Stimulated activated naive CD8-positive, alpha-beta T cell treated with anti-CD3 and anti-CD28 coated beads, Interleukin-15, Interleukin-2, amounts not matched to agents 100 ng/mL and 50 ng/mL, for 24 hours (primary cell): Measurements from ENCODE around the gene ZIC4.

Experiments
- H3K27ac Mint-ChIP-seq: one replicate; pipeline ENCODE4 v1.8.0; 2021; ENCODE audit warnings: mild to moderate bottlenecking, mixed read lengths
- H3K27me3 Mint-ChIP-seq: one replicate; pipeline ENCODE4 v1.8.0; 2021; ENCODE audit warnings: mixed read lengths
- H3K36me3 Mint-ChIP-seq: one replicate; pipeline ENCODE4 v1.8.0; 2021; ENCODE audit warnings: low read depth, mixed read lengths
- H3K4me1 Mint-ChIP-seq: one replicate; pipeline ENCODE4 v1.8.0; 2021; ENCODE audit warnings: low read depth, mixed read lengths
- H3K4me3 Mint-ChIP-seq: one replicate; pipeline ENCODE4 v1.8.0; 2021; ENCODE audit warnings: mild to moderate bottlenecking, mixed read lengths
- H3K9me3 Mint-ChIP-seq: one replicate; pipeline ENCODE4 v1.8.0; 2021; ENCODE audit warnings: mixed read lengths

ZIC4 gene

DNA sequence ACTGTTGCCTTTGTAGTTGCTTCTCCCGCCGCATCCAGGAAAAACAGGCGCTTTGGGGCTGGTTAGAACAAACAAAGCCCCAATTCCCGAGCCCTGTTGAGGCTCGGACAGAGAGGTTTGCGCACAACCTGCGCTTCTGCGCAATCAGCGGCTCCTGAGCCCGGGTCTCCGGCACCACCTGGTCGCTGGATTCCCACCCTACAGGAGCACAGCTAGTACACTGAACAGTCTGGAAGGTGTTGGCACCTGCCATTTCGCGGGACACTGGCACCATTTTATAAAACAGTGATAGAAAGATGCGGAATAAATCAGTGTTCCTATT, 13.8 kb downstream of the ZIC4 start:
- Mint-ChIP-seq H3K27ac (no peak overlapping the region), H3K4me1 (peaks cover 4% of the 10 kb centered on the region), H3K27me3 (peaks cover 85% of the 10 kb centered on the region), H3K36me3 (peaks cover 11% of the 10 kb centered on the region), H3K9me3 (no peaks in the 10 kb centered on the region), H3K4me3 (no peak overlapping the region)

GRCh38 chr3:147391781-147392624, 14.3 kb downstream of the ZIC4 start:
- Mint-ChIP-seq H3K9me3 (no peaks in the 10 kb centered on the region), H3K4me3 (no peak overlapping the region), H3K4me1 (peaks cover 4% of the 10 kb centered on the region), H3K27ac (no peak overlapping the region), H3K27me3 (peaks cover 85% of the 10 kb centered on the region), H3K36me3 (peaks cover 11% of the 10 kb centered on the region)

DNA sequence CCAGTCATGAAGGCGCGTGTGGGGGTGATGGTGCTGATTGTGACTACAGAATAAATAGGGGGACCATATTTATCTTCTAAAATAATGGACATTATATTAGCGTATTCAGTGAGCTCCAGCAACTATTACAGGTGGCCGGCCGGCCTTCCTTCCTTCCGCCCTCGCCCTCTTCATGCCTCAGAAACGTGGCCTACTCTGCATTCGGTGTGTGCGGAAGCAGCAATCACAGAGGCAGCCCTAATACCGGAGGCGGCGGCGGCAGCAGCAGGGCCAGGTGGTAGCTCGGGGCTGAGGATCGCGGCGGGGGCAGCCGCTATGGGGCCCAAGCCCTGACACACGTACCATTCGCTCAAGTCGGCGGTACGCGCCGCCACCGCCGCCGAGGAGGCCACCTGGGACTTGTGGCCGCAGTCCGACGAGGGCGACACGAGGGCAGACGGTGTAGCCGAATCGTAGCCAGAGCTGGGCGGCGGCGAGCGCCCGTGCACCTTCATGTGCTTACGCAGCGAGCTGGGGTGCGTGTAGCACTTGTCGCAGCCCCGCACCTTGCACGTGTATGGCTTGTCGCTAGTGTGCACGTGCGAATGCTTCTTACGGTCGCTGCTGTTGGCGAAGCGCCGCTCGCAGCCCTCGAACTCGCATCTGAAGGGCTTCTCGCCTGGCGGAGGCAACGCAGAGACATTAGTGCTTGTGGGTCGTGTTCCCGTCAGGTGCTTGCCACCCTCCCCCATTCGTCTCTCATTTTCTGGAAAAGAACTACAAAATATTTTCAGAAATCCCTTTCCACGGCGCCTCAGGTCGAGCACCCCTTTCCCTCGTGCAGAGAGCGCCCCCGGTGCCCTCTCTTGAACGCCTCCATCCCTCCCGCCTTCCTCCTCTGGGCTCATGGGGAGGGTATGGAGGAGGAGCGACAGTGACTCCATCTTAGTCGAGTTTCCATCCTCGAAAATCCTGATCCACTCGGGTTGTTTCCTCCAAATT, 15.5 kb downstream of the ZIC4 start:
- Mint-ChIP-seq H3K9me3 (no peaks in the 10 kb centered on the region), H3K4me1 (peaks cover 4% of the 10 kb centered on the region), H3K4me3 (no peak overlapping the region), H3K27ac (no peak overlapping the region), H3K27me3 (peaks cover 88% of the 10 kb centered on the region), H3K36me3 (peaks cover 11% of the 10 kb centered on the region)

DNA sequence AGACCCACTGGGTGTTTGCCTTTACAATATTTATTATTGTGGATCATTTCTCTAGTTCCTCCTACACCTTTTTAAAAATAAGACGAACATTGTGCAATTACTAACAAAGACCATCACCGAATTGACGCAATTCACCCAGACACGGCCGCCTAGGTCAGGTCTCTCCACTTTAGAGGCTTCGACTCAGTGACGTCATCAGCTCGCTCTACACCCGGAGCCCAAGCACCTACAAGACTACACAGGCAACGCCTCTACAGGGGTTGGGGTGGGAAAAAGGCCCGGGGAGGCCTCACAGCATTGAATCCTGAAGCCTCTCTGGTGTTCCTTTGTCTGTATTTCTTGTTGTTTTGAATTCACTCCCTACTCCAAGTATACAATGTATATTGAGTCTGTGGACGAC, 16.6 kb downstream of the ZIC4 start:
- H3K27me3 Mint-ChIP-seq: peaks cover 88% of the 10 kb centered on the region
- H3K4me1 Mint-ChIP-seq: peaks cover 4% of the 10 kb centered on the region
- no peak overlapping the region for H3K27ac Mint-ChIP-seq
- no peaks in the 10 kb centered on the region for H3K9me3 Mint-ChIP-seq
- H3K4me3 Mint-ChIP-seq: no peak overlapping the region
- H3K36me3 Mint-ChIP-seq: peaks cover 11% of the 10 kb centered on the region

- H3K27ac Mint-ChIP-seq: no peak overlapping the region
- H3K9me3 Mint-ChIP-seq: no peaks in the 10 kb centered on the region
- H3K4me3 Mint-ChIP-seq: no peak overlapping the region
- peaks cover 2% of the 10 kb centered on the region for H3K4me1 Mint-ChIP-seq
- H3K27me3 Mint-ChIP-seq: peaks cover 88% of the 10 kb centered on the region
- H3K36me3 Mint-ChIP-seq: peaks cover 11% of the 10 kb centered on the region
These were observed 17.4 kb downstream of the ZIC4 start for GRCh38 chr3:147388700-147389580.

DNA sequence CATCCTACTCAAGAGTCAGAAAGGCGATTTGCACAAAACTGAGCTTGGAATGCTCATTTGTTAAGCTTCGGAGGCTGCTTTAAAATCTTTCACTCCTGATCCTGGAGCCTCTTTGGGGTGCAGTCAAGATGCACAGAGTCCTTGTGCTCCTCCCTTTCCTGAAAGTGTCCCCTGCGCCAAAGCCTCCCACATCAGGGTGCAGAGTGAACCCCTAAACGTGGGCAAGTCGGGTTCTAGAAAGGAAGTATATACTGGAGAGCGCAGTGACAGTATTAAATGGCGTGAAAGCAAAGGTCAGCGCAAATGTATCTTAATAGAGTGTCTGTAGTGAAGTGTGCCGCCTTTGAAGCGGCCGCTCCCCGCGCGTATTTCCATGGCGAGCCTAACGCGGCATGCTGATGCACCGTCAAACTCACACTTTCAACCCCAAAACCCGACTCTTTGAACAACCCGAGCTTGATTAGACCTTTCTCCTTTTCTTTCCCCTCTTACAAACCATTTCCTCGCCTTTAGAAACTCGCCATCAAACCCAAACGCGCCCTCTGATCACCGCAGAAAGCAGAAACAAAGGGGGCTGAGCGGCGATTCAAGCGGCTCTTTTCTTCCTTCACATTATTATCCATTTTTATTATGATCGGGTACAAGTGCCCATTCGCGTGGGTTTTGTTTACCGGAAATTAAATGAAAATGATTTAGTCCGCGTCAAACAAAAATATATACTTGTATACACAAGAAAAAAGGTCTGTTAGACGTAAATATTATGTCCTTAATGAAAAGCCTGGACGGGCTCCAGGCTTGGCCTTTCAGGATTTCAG, 18.3 kb downstream of the ZIC4 start:
- peaks cover 11% of the 10 kb centered on the region for H3K36me3 Mint-ChIP-seq

GRCh38 chr3:147387291-147387884, 19.0 kb downstream of the ZIC4 start:
- H3K4me1 Mint-ChIP-seq: no peaks in the 10 kb centered on the region
- no peak overlapping the region for H3K4me3 Mint-ChIP-seq
- no peaks in the 10 kb centered on the region for H3K9me3 Mint-ChIP-seq
- peaks cover 11% of the 10 kb centered on the region for H3K36me3 Mint-ChIP-seq
- H3K27me3 Mint-ChIP-seq: peaks cover 90% of the 10 kb centered on the region
- no peak overlapping the region for H3K27ac Mint-ChIP-seq

More for the DNA sequence above, 18.3 kb downstream of the ZIC4 start:
- no peaks in the 10 kb centered on the region for H3K9me3 Mint-ChIP-seq
- H3K27me3 Mint-ChIP-seq: peaks cover 90% of the 10 kb centered on the region
- H3K4me3 Mint-ChIP-seq: no peak overlapping the region
- no peak overlapping the region for H3K27ac Mint-ChIP-seq
- no peaks in the 10 kb centered on the region for H3K4me1 Mint-ChIP-seq

DNA sequence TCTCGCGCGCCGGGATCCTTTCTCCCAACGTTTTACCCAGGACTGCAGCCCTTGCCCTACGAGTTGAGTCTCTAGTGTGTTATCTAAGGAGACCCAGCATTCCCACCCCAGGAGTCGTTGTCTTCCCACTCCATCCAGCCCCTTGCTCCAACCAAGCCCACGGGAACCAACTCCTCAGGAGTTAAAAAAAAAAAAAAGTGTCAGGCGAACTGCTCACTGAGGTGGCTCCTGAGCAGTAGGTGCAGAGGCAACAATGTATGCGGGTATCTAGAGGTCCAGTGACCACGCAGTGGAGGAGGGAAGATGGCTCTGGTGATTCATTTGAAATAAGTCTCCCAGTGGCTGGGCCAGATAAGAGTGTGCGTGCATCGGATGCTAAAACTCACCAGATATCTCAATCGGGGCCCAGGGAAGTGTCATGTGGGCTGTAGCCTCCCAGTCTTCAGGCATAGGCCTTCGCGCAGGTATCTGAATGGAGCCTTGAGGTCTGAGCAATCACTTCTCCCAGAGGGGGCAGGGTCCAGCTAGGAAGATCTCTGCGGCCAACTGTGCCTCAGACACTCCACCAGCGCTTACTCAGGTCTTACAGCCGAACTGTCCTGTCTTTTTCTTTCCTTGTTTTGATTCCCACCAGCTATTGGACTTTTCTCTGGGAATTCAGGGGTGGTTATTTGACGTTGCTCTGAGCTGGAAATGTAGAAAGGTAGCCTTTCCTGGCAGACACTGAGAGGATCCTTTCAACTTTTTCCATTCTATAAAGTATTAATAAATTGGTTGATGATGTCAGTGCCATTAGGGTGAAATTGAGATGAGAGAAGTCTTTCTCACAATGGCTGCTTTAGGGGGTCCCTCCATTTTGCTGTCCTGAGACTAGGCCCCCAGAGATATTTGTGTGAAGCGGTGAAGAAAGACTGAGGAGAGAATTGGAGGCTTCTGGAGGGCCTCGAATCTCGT, 21.0 kb downstream of the ZIC4 start:
- no peak overlapping the region for H3K4me3 Mint-ChIP-seq
- peaks cover 89% of the 10 kb centered on the region for H3K27me3 Mint-ChIP-seq
- H3K27ac Mint-ChIP-seq: no peak overlapping the region
- peaks cover 8% of the 10 kb centered on the region for H3K36me3 Mint-ChIP-seq
- no peaks in the 10 kb centered on the region for H3K4me1 Mint-ChIP-seq
- H3K9me3 Mint-ChIP-seq: no peaks in the 10 kb centered on the region

GRCh38 chr3:147384210-147385058, 21.9 kb downstream of the ZIC4 start:
- Mint-ChIP-seq H3K4me1 (no peaks in the 10 kb centered on the region), H3K4me3 (no peak overlapping the region), H3K27ac (no peak overlapping the region), H3K27me3 (peaks cover 89% of the 10 kb centered on the region), H3K9me3 (no peaks in the 10 kb centered on the region), H3K36me3 (peaks cover 6% of the 10 kb centered on the region)

GRCh38 chr3:147383617-147384016, 22.7 kb downstream of the ZIC4 start:
- Mint-ChIP-seq H3K27me3 (peaks cover 89% of the 10 kb centered on the region), H3K4me3 (no peak overlapping the region), H3K4me1 (no peaks in the 10 kb centered on the region), H3K36me3 (no peaks in the 10 kb centered on the region), H3K9me3 (no peaks in the 10 kb centered on the region), H3K27ac (no peak overlapping the region)

DNA sequence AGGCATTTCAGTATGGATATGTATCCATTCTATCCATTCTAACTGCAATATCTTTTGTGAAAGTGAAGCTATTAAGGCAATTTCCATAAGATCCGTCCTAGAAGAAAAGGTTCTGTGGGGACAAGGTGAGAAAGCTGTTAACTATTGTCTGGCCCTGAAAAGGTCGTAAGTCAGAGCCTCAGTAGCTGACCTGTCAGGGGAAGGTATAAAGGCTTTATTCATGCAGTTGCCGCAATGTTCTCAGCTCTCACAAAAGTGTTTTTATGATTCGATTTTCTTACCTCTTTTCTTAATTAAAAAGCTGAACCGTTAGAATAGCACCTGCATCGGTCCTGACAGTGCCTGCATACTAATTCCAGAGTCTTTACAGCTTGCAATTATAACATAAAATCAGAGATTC, 24.7 kb downstream of the ZIC4 start:
- no peaks in the 10 kb centered on the region for H3K4me1 Mint-ChIP-seq
- H3K27ac Mint-ChIP-seq: no peak overlapping the region
- H3K36me3 Mint-ChIP-seq: no peaks in the 10 kb centered on the region
- H3K4me3 Mint-ChIP-seq: no peak overlapping the region
- H3K27me3 Mint-ChIP-seq: peaks cover 91% of the 10 kb centered on the region
- no peaks in the 10 kb centered on the region for H3K9me3 Mint-ChIP-seq

- Mint-ChIP-seq H3K27me3 (peaks cover 89% of the 10 kb centered on the region), H3K27ac (no peak overlapping the region), H3K4me3 (no peak overlapping the region), H3K9me3 (no peaks in the 10 kb centered on the region), H3K36me3 (no peaks in the 10 kb centered on the region), H3K4me1 (no peaks in the 10 kb centered on the region)
These were observed 25.4 kb downstream of the ZIC4 start for GRCh38 chr3:147380977-147381376.
